ENCODE results near the gene TBXA2R. TPM values are rescaled to one million over a fixed set of nuclear protein-coding genes. Genes with fewer than 3 reads are reported as not detected.

Gene TBXA2R
- total and polyA plus RNA-seq, 4 donors = 1.7 to 6.0 (median 5.4) TPM

DNA sequence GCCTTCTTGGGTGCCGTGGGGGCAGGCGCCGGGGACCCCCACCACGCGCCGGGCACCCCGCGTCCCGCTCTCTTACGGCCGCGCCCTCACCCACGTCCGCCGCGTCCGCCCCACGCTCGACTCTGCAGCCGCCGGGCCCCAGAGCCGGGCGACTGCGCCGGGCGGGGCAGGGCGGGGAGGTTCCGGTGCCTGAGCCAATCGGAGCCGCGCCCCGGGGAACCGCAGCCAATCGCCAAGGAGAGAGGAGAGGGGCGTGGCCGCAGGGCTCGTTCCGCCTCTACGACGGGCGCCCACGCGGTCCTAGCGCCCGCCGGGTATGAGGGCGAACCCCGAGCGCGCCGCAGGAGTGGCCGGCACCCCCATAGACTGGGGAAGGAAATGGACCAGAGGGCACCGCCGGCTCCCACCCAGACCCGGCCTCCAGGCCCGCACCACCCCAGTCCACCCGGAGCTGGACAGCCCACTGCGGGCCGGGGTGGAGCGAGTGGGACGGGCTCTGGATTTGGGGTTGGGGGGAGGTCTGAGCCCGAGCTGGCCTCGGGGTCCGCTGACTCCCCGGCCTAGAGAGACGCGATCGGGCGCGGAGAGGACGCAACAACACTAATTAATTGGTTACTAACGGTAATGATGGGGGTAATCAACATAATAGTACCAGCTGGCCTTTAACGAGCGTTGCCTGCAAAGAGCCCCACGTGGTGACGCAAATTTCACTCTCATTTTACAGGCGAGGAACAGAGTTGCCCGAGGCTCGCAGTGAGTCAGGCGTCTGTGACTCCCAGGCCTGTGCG is 49.0 kb downstream of the TBXA2R start, which contains the start of gene MFSD12:
Gene MFSD12 (minus strand): TSS at position 126 of the 788 bp plus-strand sequence. CDS start 183 bp downstream, outside the sequence.
- TF ChIP-seq, protein P1, sequence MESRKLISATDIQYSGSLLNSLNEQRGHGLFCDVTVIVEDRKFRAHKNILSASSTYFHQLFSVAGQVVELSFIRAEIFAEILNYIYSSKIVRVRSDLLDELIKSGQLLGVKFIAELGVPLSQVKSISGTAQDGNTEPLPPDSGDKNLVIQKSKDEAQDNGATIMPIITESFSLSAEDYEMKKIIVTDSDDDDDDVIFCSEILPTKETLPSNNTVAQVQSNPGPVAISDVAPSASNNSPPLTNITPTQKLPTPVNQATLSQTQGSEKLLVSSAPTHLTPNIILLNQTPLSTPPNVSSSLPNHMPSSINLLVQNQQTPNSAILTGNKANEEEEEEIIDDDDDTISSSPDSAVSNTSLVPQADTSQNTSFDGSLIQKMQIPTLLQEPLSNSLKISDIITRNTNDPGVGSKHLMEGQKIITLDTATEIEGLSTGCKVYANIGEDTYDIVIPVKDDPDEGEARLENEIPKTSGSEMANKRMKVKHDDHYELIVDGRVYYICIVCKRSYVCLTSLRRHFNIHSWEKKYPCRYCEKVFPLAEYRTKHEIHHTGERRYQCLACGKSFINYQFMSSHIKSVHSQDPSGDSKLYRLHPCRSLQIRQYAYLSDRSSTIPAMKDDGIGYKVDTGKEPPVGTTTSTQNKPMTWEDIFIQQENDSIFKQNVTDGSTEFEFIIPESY (IDR thresholded peaks at IDR 0.05) = no peak
- TF ChIP-seq, protein P2, sequence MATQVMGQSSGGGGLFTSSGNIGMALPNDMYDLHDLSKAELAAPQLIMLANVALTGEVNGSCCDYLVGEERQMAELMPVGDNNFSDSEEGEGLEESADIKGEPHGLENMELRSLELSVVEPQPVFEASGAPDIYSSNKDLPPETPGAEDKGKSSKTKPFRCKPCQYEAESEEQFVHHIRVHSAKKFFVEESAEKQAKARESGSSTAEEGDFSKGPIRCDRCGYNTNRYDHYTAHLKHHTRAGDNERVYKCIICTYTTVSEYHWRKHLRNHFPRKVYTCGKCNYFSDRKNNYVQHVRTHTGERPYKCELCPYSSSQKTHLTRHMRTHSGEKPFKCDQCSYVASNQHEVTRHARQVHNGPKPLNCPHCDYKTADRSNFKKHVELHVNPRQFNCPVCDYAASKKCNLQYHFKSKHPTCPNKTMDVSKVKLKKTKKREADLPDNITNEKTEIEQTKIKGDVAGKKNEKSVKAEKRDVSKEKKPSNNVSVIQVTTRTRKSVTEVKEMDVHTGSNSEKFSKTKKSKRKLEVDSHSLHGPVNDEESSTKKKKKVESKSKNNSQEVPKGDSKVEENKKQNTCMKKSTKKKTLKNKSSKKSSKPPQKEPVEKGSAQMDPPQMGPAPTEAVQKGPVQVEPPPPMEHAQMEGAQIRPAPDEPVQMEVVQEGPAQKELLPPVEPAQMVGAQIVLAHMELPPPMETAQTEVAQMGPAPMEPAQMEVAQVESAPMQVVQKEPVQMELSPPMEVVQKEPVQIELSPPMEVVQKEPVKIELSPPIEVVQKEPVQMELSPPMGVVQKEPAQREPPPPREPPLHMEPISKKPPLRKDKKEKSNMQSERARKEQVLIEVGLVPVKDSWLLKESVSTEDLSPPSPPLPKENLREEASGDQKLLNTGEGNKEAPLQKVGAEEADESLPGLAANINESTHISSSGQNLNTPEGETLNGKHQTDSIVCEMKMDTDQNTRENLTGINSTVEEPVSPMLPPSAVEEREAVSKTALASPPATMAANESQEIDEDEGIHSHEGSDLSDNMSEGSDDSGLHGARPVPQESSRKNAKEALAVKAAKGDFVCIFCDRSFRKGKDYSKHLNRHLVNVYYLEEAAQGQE (IDR thresholded peaks at IDR 0.05) = peak; percentile 19
- TF ChIP-seq SP1 (IDR thresholded peaks at IDR 0.05) = peak; percentile 70
- TF ChIP-seq GABPA (IDR thresholded peaks at IDR 0.05 in 1 of 2, conservative IDR thresholded peaks at IDR 0.05 in 1 of 2) = peak in 1 of 2 donors; percentile 42
- peak in 1 of 2 donors; percentile 8 for TF ChIP-seq RAD21 (IDR thresholded peaks at IDR 0.05)
- peak; percentile 96 for DNase-seq (ENCODE audit: low spot score)
- WGBS = 2% methylated on average over 81 of the region's 81 CpGs

DNA sequence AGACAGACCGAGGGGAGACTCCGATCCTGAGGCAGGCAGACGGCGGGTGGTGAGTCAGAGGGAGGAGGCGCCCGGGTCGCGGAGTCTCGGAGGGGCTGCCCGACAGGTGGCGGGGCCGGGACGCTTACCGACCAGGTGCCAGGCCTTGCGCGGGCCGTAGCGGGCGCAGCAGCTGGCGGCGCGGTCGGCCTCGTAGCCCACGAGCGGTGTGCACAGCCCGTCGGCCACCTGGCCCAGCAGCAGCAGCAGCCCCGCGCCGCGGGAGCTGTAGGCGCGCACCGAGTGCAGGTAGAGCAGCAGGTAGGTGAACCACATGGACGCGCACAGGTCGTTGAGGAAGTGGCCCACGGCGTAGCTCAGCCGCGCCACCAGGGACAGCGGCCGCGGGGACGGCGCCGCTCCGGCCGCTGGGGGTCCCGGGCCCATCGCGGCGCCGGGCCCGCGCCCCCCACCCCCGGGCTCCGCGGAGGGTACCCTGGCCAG is 49.7 kb downstream of the TBXA2R start:
- H3K9ac ChIP-seq (ENCODE audit: low read depth in 1 of 2, low read length in 2 of 2) = peak overlapping the region; percentile 24 to 45
- H3K27me3 ChIP-seq (ENCODE audit: control insufficient read depth in 4 of 4, insufficient read depth in 4 of 4, low read length in 3 of 4) = no peaks in the 10 kb centered on the region
- DNase-seq (ENCODE audit: low spot score) = no peak
- WGBS = under 1% methylated on average over 60 of the region's 60 CpGs
- no peaks in the 10 kb centered on the region for H3K36me3 ChIP-seq (ENCODE audit: control insufficient read depth in 4 of 4, insufficient read depth in 3 of 4, low read depth in 1 of 4, low read length in 3 of 4)
- peaks cover 9 to 44% (median 25%) of the 10 kb centered on the region in 4 donors for H3K4me1 ChIP-seq (ENCODE audit: control insufficient read depth in 4 of 4, insufficient read depth in 4 of 4, low read length in 3 of 4)
- peak overlapping the region; percentile 75 to 96 (median 88) for H3K4me3 ChIP-seq (ENCODE audit: low read depth in 1 of 3, low read length in 3 of 3)
- H3K9me3 ChIP-seq (ENCODE audit: control insufficient read depth in 4 of 4, low read length in 3 of 4) = no peaks in the 10 kb centered on the region
- peak overlapping the region in 1 of 2 donors; percentile 16 for H3K27ac ChIP-seq (ENCODE audit: low read depth in 1 of 2, low read length in 2 of 2)
- TF ChIP-seq HNF4A (conservative IDR thresholded peaks at IDR 0.05) (no peak), JUND (IDR thresholded peaks at IDR 0.05) (no peak), TAF1 (conservative IDR thresholded peaks at IDR 0.05) (no peak), NR2F2 (IDR thresholded peaks at IDR 0.05) (no peak), SP1 (IDR thresholded peaks at IDR 0.05) (no peak), HNF4G (IDR thresholded peaks at IDR 0.05) (no peak), EGR1 (IDR thresholded peaks at IDR 0.05; ENCODE audit: low read depth in 2 of 2) (no peak), RXRA (IDR thresholded peaks at IDR 0.05) (no peak), GABPA (IDR thresholded peaks at IDR 0.05 in 1 of 2, conservative IDR thresholded peaks at IDR 0.05 in 1 of 2) (no peak), RAD21 (IDR thresholded peaks at IDR 0.05) (no peak), FOXA1 (IDR thresholded peaks at IDR 0.05) (no peak), FOXA2 (IDR thresholded peaks at IDR 0.05) (no peak), YY1 (IDR thresholded peaks at IDR 0.05) (no peak)
- TF ChIP-seq, protein P3, sequence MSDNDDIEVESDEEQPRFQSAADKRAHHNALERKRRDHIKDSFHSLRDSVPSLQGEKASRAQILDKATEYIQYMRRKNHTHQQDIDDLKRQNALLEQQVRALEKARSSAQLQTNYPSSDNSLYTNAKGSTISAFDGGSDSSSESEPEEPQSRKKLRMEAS (IDR thresholded peaks at IDR 0.05) = no peak
- TF ChIP-seq, protein P2 (IDR thresholded peaks at IDR 0.05) = no peak
- TF ChIP-seq, protein P1 (IDR thresholded peaks at IDR 0.05) = no peak

More for the DNA sequence above, 49.0 kb downstream of the TBXA2R start, which contains the start of gene MFSD12:
- H3K4me1 ChIP-seq (ENCODE audit: control insufficient read depth in 4 of 4, insufficient read depth in 4 of 4, low read length in 3 of 4) = peaks cover 9 to 42% (median 25%) of the 10 kb centered on the region in 4 donors
- H3K9me3 ChIP-seq (ENCODE audit: control insufficient read depth in 4 of 4, low read length in 3 of 4) = no peaks in the 10 kb centered on the region
- H3K36me3 ChIP-seq (ENCODE audit: control insufficient read depth in 4 of 4, insufficient read depth in 3 of 4, low read depth in 1 of 4, low read length in 3 of 4) = no peaks in the 10 kb centered on the region
- H3K9ac ChIP-seq (ENCODE audit: low read depth in 1 of 2, low read length in 2 of 2) = peak within 1 kb of the TSS; percentile 45 to 76
- H3K27me3 ChIP-seq (ENCODE audit: control insufficient read depth in 4 of 4, insufficient read depth in 4 of 4, low read length in 3 of 4) = no peaks in the 10 kb centered on the region
- peak within 1 kb of the TSS; percentile 80 to 96 (median 88) for H3K4me3 ChIP-seq (ENCODE audit: low read depth in 1 of 3, low read length in 3 of 3)
- peak within 1 kb of the TSS; percentile 69 to 75 for H3K27ac ChIP-seq (ENCODE audit: low read depth in 1 of 2, low read length in 2 of 2)

Data from liver (tissue), 9 donors.